HS-5 (cell line): ENCODE data around the gene CNPY3.
A peak's percentile ranks its signal among the peaks of the same experiment; 100 is the strongest.
"Not testable (repeated sequence)": the region's sequence is repeated elsewhere in the genome, so short reads cannot be mapped to it uniquely, and the experiment has no call there.

Experiments
- DNase-seq: peaks from one replicate; pipeline ENCODE4 v3.0.0-alpha.2; 2012; ENCODE audit warnings: low read depth

Gene CNPY3

DNA sequence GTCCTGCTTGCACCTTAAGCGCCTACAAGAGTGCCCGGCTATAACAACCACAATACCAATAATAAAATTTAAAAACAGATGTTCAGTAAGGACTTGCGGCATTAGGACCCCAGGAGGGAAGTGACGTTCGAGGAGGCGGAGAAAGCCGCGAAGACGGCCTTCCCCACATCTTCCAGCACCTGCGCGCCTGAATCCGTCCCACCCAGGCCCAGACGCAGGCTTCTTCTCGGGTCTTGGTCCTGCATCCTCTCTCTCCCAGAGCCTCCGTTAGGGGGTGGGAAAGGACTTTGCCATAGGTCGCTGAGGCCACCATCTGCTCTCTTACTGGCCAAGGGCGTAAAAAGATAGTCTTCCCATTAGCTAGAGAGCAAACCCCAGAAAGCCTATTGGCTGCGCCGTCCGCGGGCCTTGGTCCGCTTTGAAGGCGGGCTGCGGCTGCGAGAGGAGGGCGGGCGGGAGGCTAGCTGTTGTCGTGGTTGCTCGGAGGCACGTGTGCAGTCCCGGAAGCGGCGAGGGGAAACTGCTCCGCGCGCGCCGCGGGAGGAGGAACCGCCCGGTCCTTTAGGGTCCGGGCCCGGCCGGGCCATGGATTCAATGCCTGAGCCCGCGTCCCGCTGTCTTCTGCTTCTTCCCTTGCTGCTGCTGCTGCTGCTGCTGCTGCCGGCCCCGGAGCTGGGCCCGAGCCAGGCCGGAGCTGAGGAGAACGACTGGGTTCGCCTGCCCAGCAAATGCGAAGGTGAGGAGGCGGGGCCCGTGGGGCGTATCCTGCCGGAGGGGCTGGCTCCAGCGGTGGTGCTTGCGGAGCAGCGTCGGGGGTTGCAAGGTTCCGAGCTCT, at the start of gene CNPY3:
TSS of gene CNPY3 (plus strand) at position 495 of the 835 bp plus-strand sequence. CDS start at position 586, 91 bp downstream.
- DNase-seq, result peak; percentile 97

DNA sequence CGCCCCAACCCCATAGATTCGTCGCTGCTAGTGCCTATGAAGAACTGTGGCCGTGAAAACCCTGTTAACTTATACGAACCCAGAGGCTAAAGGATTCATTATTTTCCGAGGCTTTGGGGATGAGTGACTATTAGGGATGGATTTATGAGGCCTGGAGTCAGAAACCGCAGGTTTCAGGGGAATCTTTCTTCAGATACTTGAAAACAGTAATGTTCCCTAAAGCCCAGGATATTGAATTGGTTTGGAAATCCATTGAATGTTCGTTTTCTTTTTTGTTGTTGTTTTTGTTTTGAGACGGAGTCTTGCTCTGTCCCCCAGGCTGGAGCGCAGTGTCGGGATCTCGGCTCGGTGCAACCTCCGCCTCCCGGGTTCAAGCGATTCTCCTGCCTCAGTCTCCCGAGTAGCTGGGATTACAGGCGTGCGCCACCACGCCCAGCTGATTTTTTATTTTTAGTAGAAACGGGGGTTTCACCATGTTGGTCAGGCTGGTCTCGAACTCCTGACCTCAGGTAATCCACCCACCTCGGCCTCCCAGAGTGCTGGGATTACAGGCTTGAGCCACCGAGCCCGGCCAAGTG, 49.0 kb upstream of the CNPY3 start:
- not testable (repeated sequence) for DNase-seq

DNA sequence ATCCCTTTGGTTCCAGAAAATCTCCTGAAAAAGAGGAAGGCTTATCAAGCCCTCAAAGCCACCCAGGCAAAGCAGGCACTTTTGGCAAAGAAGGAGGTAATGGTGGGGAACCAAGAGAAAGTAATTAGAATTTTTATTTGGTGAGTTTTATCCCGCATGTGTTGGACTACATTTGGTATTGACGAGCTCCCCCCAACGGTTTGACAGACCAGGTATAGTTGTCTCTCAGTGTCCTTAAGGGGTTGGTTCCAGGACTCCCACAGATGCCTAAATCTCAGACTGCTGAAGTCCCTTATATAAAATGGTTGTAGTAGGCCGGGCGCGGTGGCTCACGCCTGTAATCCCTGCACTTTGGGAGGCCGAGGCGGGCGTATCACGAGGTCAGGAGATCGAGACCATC, 48.4 kb upstream of the CNPY3 start:
- not testable (repeated sequence) for DNase-seq

GRCh38 chr6:42885702-42886101, 43.6 kb upstream of the CNPY3 start:
- DNase-seq, result no peak

DNA sequence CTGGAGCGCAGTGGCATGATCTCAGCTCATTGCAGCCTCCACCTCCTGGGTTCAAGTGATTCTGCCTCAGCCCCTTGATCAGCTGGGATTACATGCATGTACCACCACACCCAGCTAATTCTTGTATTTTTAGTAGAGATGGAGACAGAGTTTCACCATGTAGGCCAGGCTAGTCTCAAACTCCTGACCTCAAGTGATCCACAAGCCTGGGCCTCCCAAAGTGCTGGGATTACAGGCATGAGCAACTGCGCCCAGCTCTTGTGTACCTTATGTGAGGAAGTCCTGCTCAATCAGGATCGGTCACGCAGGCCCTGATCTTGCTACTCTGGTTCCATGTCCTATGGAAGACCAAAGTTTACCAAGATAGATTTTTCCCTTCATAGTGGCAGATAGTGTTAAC, 41.1 kb upstream of the CNPY3 start:
- DNase-seq, result not testable (repeated sequence)

- DNase-seq, result no peak
Measured at GRCh38 chr6:42889815-42890214, 39.5 kb upstream of the CNPY3 start.

DNA sequence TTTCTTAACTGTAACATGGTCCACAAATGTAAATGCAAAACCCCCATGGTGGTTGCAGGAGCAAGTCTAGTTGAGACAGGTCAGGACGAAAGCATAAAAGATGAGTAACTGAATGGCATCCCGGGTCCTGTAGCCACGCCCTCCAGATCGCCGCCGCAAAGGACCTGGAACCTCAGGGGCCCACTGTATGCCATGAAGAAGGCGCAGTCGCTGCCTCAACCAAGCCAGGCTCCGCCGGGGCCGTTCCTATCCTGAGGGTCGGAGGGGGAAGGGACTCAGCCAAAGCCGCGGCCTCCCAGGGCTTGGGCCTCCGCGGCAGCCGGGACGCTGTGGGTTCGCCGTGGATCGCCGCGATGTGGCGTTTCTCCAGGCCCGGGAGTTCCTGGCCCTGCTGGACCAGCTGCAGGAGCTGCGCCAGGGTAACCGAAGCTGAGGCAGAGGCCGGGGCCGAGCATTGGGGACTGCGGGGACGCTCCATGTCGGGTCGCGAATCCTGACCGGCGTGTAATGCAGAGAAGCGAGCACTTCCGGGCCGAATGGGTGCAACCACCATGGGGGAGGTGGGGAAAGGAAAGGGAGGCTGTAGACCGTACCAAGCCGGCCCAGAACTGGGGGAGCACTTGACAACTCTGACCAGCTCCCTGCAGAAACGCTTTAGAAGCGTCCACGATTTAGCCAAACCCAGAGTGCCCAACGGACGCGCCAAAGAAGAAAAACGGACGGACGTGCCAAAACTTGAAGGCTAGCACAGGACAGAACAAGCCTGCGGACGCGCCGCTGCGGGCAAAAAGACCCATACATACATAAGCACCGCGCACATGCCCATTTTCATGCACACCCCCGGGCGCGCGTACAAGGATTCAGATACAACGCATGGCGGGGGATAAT, 38.7 kb upstream of the CNPY3 start:
- peak; percentile 89 for DNase-seq

GRCh38 chr6:42891199-42891722, 38.0 kb upstream of the CNPY3 start:
- no peak for DNase-seq

- DNase-seq, result not testable (repeated sequence)
Measured at GRCh38 chr6:42894041-42894828, 35.0 kb upstream of the CNPY3 start.

DNA sequence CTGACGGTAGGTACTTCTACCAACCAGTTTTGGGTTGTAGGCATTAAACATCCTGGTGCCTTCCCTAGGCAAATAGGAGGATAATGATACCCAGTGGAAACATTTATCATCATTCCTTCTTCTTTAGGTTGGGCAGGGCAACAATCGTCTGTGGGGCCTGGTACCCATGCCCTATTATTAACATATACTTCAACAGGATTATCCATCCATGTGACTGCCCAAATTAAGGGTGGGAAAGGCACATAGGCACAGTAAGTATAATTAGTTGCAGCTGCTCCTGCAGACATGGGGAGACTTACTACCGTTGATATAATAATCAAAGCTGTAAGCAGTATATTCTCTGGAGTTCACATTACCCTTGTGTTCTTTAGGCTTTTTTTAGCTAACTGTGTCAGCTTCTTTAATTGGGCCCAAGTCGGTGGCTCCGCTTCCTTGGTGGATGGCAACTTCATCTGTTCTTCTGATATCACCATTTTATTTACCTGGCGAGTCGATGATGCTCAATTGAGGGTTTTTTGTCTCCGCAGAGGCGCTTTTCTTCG, 33.0 kb upstream of the CNPY3 start:
- no peak for DNase-seq

- no peak for DNase-seq
Measured at GRCh38 chr6:42898891-42899361, 30.4 kb upstream of the CNPY3 start.

GRCh38 chr6:42899871-42900270, 29.4 kb upstream of the CNPY3 start:
- no peak for DNase-seq

DNA sequence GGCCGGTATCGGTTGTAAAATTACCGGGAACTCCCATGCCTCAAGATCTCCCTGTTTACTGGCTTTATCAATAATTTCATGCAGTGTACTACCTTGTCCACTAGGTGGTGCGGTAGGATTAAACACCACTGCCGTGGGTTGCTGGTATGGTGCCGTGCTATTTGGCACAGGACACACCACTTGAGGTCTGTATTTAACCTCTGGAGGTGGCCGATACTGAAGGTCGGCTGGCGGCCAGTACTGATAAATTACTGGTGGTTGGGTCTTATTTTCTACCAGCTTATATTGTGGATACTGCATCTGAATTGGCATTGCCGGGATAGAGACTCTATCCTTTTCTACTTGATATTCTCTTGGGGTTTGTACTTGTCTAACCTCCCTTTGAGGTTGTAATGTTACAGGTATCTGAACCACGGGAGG, 27.7 kb upstream of the CNPY3 start:
- DNase-seq, result peak; percentile 68

GRCh38 chr6:42902429-42903263, 26.6 kb upstream of the CNPY3 start:
- not testable (repeated sequence) for DNase-seq

GRCh38 chr6:42904467-42904866, 24.8 kb upstream of the CNPY3 start:
- no peak for DNase-seq

DNA sequence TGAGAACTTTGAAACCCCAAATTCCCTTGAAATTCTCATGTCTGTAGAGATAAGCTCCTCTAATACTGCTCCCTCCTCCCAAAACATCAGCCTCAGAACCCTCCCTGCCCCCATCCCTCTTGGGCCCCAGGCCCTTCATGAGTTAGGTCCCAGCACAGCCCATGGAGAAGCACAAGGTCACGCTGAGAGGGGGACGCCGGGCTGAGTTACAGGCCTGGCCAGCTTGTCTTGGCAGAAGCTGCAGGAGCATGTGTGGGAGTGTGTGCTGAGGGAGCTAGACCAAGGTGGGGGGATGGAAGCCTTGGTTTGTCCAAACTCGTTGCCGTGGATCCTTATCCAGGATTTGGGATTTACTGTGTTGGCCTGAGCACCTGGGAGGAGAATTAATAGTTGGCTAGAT, 21.9 kb upstream of the CNPY3 start:
- no peak for DNase-seq

- DNase-seq, result no peak
Measured at GRCh38 chr6:42909835-42910234, 19.4 kb upstream of the CNPY3 start.

- no peak for DNase-seq
Measured at GRCh38 chr6:42911171-42912021, 17.9 kb upstream of the CNPY3 start.

GRCh38 chr6:42914546-42914945, 14.7 kb upstream of the CNPY3 start:
- no peak for DNase-seq
